GM12878 (cell line): ENCODE data around the gene SHC2.

Experiments
- POLR2A ChIP-seq: IDR thresholded peaks from 2 replicates; pipeline ENCODE4 v1.6.1; 2011; ENCODE audit warnings: low read depth, mild to moderate bottlenecking, low read length
- TF ChIP-seq, protein P1 (sequence below): IDR thresholded peaks from 2 replicates; pipeline ENCODE4 v1.6.1; 2012; ENCODE audit warnings: mild to moderate bottlenecking, low read depth, low read length

- TF ChIP-seq POLR2A: no peak
- TF ChIP-seq, protein P1, sequence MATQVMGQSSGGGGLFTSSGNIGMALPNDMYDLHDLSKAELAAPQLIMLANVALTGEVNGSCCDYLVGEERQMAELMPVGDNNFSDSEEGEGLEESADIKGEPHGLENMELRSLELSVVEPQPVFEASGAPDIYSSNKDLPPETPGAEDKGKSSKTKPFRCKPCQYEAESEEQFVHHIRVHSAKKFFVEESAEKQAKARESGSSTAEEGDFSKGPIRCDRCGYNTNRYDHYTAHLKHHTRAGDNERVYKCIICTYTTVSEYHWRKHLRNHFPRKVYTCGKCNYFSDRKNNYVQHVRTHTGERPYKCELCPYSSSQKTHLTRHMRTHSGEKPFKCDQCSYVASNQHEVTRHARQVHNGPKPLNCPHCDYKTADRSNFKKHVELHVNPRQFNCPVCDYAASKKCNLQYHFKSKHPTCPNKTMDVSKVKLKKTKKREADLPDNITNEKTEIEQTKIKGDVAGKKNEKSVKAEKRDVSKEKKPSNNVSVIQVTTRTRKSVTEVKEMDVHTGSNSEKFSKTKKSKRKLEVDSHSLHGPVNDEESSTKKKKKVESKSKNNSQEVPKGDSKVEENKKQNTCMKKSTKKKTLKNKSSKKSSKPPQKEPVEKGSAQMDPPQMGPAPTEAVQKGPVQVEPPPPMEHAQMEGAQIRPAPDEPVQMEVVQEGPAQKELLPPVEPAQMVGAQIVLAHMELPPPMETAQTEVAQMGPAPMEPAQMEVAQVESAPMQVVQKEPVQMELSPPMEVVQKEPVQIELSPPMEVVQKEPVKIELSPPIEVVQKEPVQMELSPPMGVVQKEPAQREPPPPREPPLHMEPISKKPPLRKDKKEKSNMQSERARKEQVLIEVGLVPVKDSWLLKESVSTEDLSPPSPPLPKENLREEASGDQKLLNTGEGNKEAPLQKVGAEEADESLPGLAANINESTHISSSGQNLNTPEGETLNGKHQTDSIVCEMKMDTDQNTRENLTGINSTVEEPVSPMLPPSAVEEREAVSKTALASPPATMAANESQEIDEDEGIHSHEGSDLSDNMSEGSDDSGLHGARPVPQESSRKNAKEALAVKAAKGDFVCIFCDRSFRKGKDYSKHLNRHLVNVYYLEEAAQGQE: no peak
Observed at GRCh38 chr19:426725-427445, 33.9 kb downstream of the SHC2 start.
